Fibroblast of villous mesenchyme (primary cell): ENCODE measurements around the gene DCUN1D1. TPM values are rescaled to one million over a fixed set of nuclear protein-coding genes. Genes with fewer than 3 reads are reported as not detected.

Source experiments
- DNase-seq: peaks from one replicate; pipeline ENCODE4 v3.0.0-alpha.2; 2010; ENCODE audit warnings: low read depth
- H3K4me3 ChIP-seq: 2 replicates; pipeline ENCODE4 v1.5.1; 2011; ENCODE audit warnings: low read depth, mild to moderate bottlenecking, low read length
- total RNA-seq: library from RNA; depleted of rRNA; stranded (reverse); fragments of >200 nt; gene quantifications from 2 replicates; pipeline ENCODE4 v1.2.3, GENCODE V29; 2012
- TF ChIP-seq, protein P1 (sequence below): IDR thresholded peaks from 2 replicates; pipeline ENCODE4 v1.5.1; 2012; ENCODE audit warnings: low read depth, mild to moderate bottlenecking, low read length; ENCODE audit not compliant: insufficient read depth

The DCUN1D1 gene
- total RNA-seq, 1 donor: 40.2 TPM

DNA sequence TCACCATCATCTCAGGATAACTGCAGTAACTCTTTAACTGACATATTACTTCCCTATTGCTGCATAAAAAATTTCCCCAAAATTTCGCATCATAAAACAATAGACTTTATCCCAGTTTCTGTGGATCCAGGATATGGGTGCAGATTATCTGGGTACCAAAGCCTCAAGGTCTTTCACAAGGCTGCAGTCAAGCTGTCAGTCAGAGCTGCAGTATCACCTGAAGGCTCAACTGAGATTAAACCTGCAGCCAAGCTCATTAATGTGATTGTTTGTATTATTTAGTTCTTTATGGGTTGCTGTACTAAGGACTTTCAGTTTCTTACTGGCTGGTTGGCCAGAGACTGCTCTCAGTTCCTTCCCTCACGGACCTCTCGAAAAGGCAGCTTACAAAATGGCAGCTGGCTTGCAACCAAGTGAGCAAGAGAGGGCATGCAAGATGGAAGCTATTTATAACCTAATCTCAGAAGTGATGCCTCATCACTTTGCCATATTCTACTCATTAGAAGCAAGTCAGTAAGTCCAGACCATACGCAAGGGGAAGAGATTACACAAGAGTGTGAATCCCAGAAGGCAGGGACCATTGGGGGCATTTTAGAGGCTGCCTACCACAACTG, 54.9 kb downstream of the DCUN1D1 start:
- no peak overlapping the region for H3K4me3 ChIP-seq
- TF ChIP-seq, protein P1, sequence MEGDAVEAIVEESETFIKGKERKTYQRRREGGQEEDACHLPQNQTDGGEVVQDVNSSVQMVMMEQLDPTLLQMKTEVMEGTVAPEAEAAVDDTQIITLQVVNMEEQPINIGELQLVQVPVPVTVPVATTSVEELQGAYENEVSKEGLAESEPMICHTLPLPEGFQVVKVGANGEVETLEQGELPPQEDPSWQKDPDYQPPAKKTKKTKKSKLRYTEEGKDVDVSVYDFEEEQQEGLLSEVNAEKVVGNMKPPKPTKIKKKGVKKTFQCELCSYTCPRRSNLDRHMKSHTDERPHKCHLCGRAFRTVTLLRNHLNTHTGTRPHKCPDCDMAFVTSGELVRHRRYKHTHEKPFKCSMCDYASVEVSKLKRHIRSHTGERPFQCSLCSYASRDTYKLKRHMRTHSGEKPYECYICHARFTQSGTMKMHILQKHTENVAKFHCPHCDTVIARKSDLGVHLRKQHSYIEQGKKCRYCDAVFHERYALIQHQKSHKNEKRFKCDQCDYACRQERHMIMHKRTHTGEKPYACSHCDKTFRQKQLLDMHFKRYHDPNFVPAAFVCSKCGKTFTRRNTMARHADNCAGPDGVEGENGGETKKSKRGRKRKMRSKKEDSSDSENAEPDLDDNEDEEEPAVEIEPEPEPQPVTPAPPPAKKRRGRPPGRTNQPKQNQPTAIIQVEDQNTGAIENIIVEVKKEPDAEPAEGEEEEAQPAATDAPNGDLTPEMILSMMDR: no peak
- peak; percentile 53 for DNase-seq

DNA sequence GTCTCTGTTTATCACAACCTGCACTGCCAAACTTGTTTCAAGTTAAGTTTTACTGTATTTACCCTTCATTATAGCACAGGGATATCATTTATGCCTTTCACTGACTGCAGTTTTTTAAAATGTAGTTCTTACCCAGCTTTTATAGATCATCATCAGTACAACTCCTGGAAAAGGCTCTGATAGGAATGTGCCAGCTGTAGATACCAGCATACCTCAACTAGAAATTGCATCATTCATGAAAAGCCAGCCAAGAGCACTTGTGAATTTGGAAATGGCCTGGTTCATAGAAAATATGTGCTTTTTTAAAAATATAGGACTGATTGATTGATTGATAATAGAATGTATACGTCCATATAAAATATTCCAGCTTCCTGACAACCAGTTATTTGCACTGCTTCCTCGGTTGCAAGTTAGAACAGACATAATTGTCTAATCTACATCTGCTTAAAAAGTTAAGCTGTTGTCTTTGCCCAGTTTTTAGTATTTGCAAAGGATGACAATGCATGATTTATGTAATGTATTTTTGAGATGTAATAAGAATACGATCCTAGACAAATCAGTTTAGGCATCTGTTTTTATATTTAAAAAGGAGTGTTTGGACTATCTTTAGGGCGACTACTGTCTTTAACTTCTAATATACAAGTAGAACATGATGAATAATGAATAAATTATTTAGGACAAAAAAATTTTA, 58.5 kb downstream of the DCUN1D1 start:
- peak; percentile 55 for DNase-seq
- TF ChIP-seq, protein P1: no peak
- no peak overlapping the region for H3K4me3 ChIP-seq

DNA sequence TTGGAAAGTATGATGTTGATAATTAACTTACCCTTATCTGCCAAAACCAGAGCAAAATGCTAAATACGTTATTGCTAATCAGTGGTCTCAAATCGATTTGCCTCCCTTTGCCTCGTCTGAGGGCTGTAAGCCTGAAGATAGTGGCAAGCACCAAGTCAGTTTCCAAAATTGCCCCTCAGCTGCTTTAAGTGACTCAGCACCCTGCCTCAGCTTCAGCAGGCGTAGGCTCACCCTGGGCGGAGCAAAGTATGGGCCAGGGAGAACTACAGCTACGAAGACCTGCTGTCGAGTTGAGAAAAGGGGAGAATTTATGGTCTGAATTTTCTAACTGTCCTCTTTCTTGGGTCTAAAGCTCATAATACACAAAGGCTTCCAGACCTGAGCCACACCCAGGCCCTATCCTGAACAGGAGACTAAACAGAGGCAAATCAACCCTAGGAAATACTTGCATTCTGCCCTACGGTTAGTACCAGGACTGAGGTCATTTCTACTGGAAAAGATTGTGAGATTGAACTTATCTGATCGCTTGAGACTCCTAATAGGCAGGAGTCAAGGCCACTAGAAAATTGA, 59.7 kb downstream of the DCUN1D1 start:
- peak; percentile 47 for DNase-seq
- no peak overlapping the region for H3K4me3 ChIP-seq
- TF ChIP-seq, protein P1: no peak

DNA sequence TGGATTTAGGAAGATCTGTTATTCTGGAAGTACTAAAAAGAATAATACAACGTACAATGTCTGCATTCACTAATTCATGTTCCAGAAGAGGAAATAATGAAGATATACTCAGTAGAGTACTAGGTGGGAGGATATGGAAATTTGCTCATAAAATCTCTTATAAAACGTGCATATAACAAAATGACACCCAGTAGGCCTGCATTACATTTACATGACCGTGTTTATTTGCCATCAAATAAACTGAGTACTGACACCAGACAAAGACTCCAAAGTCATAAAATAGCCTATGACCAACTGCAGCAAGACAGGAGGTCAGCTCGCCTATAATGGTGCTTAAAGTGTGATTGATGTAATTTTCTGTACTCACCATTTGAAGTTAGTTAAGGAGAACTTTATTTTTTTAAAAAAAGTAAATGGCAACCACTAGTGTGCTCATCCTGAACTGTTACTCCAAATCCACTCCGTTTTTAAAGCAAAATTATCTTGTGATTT, 60.4 kb downstream of the DCUN1D1 start:
- H3K4me3 ChIP-seq: no peak overlapping the region
- TF ChIP-seq, protein P1: no peak

DNA sequence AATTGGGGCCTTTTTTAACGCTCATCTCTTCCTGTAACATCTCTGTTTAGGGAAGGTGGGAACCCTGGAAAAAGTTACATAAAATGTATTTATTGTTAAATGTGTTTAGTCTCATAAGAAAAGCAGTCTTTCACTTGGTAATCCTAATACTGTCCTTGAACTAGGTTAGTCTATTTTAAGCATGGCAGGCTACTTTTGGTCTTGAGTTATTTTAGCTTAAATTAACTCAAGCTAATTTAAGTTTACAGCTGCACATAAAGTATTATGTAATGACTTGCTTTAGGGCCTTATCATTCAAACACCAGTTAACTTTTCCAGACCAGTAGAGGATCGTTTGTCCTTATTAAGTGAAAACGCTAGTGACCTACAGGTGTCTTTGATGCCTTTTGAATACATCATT, 63.2 kb downstream of the DCUN1D1 start:
- DNase-seq: no peak
- TF ChIP-seq, protein P1: no peak
- no peak overlapping the region for H3K4me3 ChIP-seq

More for the DNA sequence above, 60.4 kb downstream of the DCUN1D1 start:
- no peak for DNase-seq

DNA sequence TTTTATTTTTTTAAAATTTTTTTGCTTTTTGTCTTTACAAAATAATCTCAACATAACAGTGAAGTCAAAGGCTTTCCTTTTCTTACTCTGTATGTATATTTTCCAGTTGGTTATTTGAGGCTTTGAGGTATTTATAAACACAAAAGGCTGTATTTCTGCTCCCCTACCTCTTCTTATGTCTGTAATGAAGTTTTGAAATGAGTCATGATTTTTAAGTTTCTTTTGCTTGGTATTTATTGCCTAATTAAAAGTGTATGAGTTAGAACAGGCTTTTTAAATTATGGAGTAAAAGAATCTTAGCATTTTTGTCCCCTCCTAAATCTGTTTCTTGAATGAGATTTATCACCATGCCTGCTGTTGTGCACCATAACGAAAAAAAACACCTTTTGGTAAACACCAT, 66.0 kb downstream of the DCUN1D1 start:
- TF ChIP-seq, protein P1: no peak
- peak; percentile 72 for DNase-seq
- H3K4me3 ChIP-seq: no peak overlapping the region
